SK-N-SH treated with all-trans-retinoic acid at 6 μM for 48 hours (cell line): ENCODE data around the gene NUP133.

ENCODE experiments used
- ATAC-seq: fragments of 200-7000 bp; cut with Tn5 transposase; 3 replicates; pipeline ENCODE4 v1.9.1; 2020; ENCODE audit warnings: mild to moderate bottlenecking, moderate library complexity
- ARNTL ChIP-seq: fragments of 450-650 bp; formaldehyde crosslinking; IDR thresholded peaks from 2 replicates; pipeline ENCODE4 v1.5.0; 2020; ENCODE audit warnings: low read depth, mild to moderate bottlenecking, moderate library complexity, borderline replicate concordance
- BACH2 ChIP-seq: fragments of 250-450 bp; sonication (Bioruptor Pico); IDR thresholded peaks from 2 replicates; pipeline ENCODE4 v1.9.0; 2021; ENCODE audit warnings: mild to moderate bottlenecking, borderline replicate concordance
- CREB5 ChIP-seq: fragments of 250-450 bp; sonication (Bioruptor Pico); IDR thresholded peaks from 2 replicates; pipeline ENCODE4 v1.5.1; 2020; ENCODE audit warnings: low read depth, mild to moderate bottlenecking, moderate library complexity
- CSDC2 ChIP-seq: fragments of 250-450 bp; sonication (Bioruptor Pico); IDR thresholded peaks from 2 replicates; pipeline ENCODE4 v1.5.0; 2020; ENCODE audit warnings: mild to moderate bottlenecking, moderate library complexity
- CSRNP3 ChIP-seq: fragments of 250-450 bp; sonication (Bioruptor Pico); IDR thresholded peaks from 2 replicates; pipeline ENCODE4 v1.5.1; 2021; ENCODE audit warnings: mild to moderate bottlenecking, moderate library complexity
- GLIS3 ChIP-seq: fragments of 250-450 bp; sonication (Bioruptor Pico); IDR thresholded peaks from 2 replicates; pipeline ENCODE4 v1.5.0; 2020; ENCODE audit warnings: mild to moderate bottlenecking, moderate library complexity
- ISL1 ChIP-seq: fragments of 250-450 bp; sonication (Bioruptor Pico); IDR thresholded peaks from 2 replicates; pipeline ENCODE4 v2.1.2; 2022; ENCODE audit warnings: mild to moderate bottlenecking, moderate library complexity
- OSR1 ChIP-seq: fragments of 250-450 bp; sonication (Bioruptor Pico); IDR thresholded peaks from 2 replicates; pipeline ENCODE4 v1.8.0; 2022; ENCODE audit warnings: moderate library complexity, mild to moderate bottlenecking, inconsistent platforms
- PATZ1 ChIP-seq: fragments of 250-450 bp; sonication (Bioruptor Pico); IDR thresholded peaks from 2 replicates; pipeline ENCODE4 v1.8.0; 2020; ENCODE audit warnings: mild to moderate bottlenecking, moderate library complexity, borderline replicate concordance
- POU6F1 ChIP-seq: fragments of 250-450 bp; sonication (Bioruptor Pico); IDR thresholded peaks from 2 replicates; pipeline ENCODE4 v1.8.0; 2021; ENCODE audit warnings: low read depth, mild to moderate bottlenecking, moderate library complexity, borderline replicate concordance
- PPARA ChIP-seq: fragments of 250-450 bp; sonication (Bioruptor Pico); IDR thresholded peaks from 2 replicates; pipeline ENCODE4 v1.5.0; 2020; ENCODE audit warnings: mild to moderate bottlenecking, borderline replicate concordance
- RARB ChIP-seq: fragments of 250-450 bp; sonication (Bioruptor Pico); IDR thresholded peaks from 2 replicates; pipeline ENCODE4 v1.8.0; 2021; ENCODE audit warnings: mild to moderate bottlenecking, moderate library complexity
- SNAI2 ChIP-seq: fragments of 250-450 bp; sonication (Bioruptor Pico); IDR thresholded peaks from 2 replicates; pipeline ENCODE4 v1.5.0; 2020; ENCODE audit warnings: mild to moderate bottlenecking, moderate library complexity
- TCF4 ChIP-seq: fragments of 250-450 bp; sonication (Bioruptor Pico); IDR thresholded peaks from 2 replicates; pipeline ENCODE4 v1.8.0; 2021; ENCODE audit warnings: mild to moderate bottlenecking, moderate library complexity, borderline replicate concordance
- TSHZ2 ChIP-seq: fragments of 250-450 bp; sonication (Bioruptor Pico); IDR thresholded peaks from 2 replicates; pipeline ENCODE4 v1.5.0; 2020; ENCODE audit warnings: mild to moderate bottlenecking, moderate library complexity
- ZC3H10 ChIP-seq: fragments of 250-450 bp; sonication (Bioruptor Pico); IDR thresholded peaks from 2 replicates; pipeline ENCODE4 v1.5.1; 2021; ENCODE audit warnings: mild to moderate bottlenecking, moderate library complexity
- ZFP3 ChIP-seq: fragments of 250-450 bp; sonication (Bioruptor Pico); IDR thresholded peaks from 2 replicates; pipeline ENCODE4 v1.5.0; 2020; ENCODE audit warnings: mild to moderate bottlenecking, moderate library complexity
- ZFP30 ChIP-seq: fragments of 450-650 bp; formaldehyde crosslinking; IDR thresholded peaks from 2 replicates; pipeline ENCODE4 v1.5.0; 2022; ENCODE audit warnings: mild to moderate bottlenecking, moderate library complexity
- ZNF70 ChIP-seq: fragments of 450-650 bp; formaldehyde crosslinking; IDR thresholded peaks from 2 replicates; pipeline ENCODE4 v1.5.0; 2020; ENCODE audit warnings: mild to moderate bottlenecking, moderate library complexity
- ZNF8 ChIP-seq: fragments of 450-650 bp; formaldehyde crosslinking; IDR thresholded peaks from 2 replicates; pipeline ENCODE4 v1.5.0; 2020; ENCODE audit warnings: mild to moderate bottlenecking, moderate library complexity

NUP133 gene

DNA sequence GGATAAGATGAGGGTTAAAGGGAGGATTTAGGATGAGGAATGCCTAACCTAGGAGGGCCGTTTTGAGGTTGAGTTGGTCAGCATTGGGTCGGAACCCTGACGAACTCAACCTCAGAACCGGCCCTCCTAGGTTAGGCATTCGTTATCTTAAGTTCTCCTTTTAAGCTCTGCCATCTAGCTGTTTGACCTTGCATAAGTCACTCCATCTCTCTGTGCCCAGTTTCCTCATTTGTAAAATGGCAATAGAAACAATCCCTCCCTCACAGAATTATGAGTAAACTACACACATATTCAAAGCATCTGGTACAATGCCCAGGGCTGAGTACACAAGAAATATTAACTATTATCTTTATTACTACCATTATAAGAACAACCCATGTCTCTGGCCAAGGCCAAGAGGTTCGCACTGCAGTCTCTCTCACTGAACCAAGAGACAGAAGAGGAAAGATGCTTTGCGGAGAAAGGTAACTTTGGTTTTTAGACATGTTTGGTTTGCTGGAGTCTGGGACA lies 45.5 kb upstream of the NUP133 start:
- ATAC-seq, result no peak
- TF ChIP-seq PATZ1 (CRISPR knock-in tag) (no peak), RARB (CRISPR knock-in tag) (no peak), CREB5 (CRISPR knock-in tag) (no peak), SNAI2 (CRISPR knock-in tag) (no peak), PPARA (CRISPR knock-in tag) (no peak), ZNF8 (CRISPR knock-in tag) (no peak)

DNA sequence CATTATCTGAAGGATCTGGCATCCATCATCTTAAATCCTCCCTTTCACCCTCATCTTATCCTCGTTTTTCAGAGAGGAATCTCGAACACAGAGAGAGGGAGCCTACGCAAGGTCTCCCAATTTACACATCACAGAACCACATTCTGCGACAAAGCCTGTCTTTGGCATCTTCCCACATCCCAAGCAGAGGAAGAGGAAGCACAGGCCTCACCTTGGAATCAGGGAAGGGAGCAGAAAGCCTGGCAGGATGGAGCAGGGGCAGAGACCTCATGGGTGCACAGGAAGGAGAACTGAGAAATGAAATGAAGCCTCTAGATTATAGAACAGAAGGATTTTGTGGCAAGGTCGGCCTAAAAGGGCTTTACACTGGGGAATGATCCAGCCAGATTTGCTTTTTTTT lies 44.6 kb upstream of the NUP133 start:
- TF ChIP-seq TSHZ2 (CRISPR knock-in tag), result no peak
- no peak for ATAC-seq

GRCh38 chr1:229550812-229551567 lies 42.8 kb upstream of the NUP133 start:
- no peak for ATAC-seq
- TF ChIP-seq ISL1, result no peak
- no peak for TF ChIP-seq SNAI2 (CRISPR knock-in tag)
- TF ChIP-seq, all 23 proteins: peak for 0

DNA sequence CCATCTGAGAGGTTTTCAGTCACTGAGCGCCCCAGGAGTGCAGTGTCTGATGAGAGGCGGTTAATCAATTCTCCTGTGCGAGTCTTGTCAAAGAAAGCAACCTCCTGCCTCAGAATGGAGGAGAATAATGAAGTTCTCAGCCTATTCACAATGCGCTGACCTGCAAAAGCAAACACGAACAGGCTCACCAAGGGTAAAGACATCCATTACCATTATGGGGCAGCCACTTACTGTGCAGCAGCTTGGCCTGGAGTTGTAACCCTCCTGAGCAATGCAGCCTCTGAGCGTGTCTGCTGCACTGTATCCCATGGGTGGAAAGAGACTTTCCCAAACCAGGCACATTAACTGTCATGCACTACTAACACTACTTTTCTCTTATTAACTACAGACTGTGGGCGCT lies 39.4 kb upstream of the NUP133 start:
- ATAC-seq, result no peak; the same call in 2 of the 3 replicates
- TF ChIP-seq RARB (CRISPR knock-in tag), result no peak
- no peak for TF ChIP-seq ZFP3 (CRISPR knock-in tag)
- TF ChIP-seq PATZ1 (CRISPR knock-in tag), result no peak
- no peak for TF ChIP-seq GLIS3 (CRISPR knock-in tag)
- no peak for TF ChIP-seq TCF4
- no peak for TF ChIP-seq ZFP30 (CRISPR knock-in tag)
- no peak for TF ChIP-seq PPARA (CRISPR knock-in tag)
- TF ChIP-seq CREB5 (CRISPR knock-in tag), result no peak
- no peak for TF ChIP-seq CSDC2 (CRISPR knock-in tag)
- TF ChIP-seq CSRNP3 (CRISPR knock-in tag), result no peak
- no peak for TF ChIP-seq ZC3H10 (CRISPR knock-in tag)
- no peak for TF ChIP-seq BACH2 (CRISPR knock-in tag)
- no peak for TF ChIP-seq POU6F1 (CRISPR knock-in tag)
- TF ChIP-seq ARNTL (CRISPR knock-in tag), result no peak
- TF ChIP-seq ZNF70 (CRISPR knock-in tag), result no peak
- TF ChIP-seq ISL1, result no peak
- TF ChIP-seq OSR1 (CRISPR knock-in tag), result no peak
